Measurements from ENCODE around the gene TRIM14. TPM values are rescaled to one million over a fixed set of nuclear protein-coding genes. Genes with fewer than 3 reads are reported as not detected.

Gene TRIM14
- total RNA-seq, 1 experiment from 2014 or later, result 12.5 TPM

GRCh38 chr9:98067184-98067583 is 51.8 kb downstream of the TRIM14 start:
- H3K4me3 Mint-ChIP-seq, result no peak overlapping the region
- H3K27me3 ChIP-seq (ENCODE audit: insufficient read depth, low read length), result no peaks in the 10 kb centered on the region
- no peaks in the 10 kb centered on the region for H3K79me2 ChIP-seq (ENCODE audit: insufficient read depth, low read length)
- H3K23ac ChIP-seq (ENCODE audit: insufficient read length, low read depth, low read length), result no peak overlapping the region
- no peak for DNase-seq
- no peak overlapping the region for H2AK5ac ChIP-seq (ENCODE audit: insufficient read length, low read length)
- H2BK120ac ChIP-seq (ENCODE audit: low read depth, low read length, poor library complexity, severe bottlenecking), result no peak overlapping the region
- H3K18ac ChIP-seq (ENCODE audit: insufficient read length, low read depth, low read length), result no peak overlapping the region
- H3K14ac ChIP-seq (ENCODE audit: insufficient read depth, low read length), result no peak overlapping the region
- H3K9me3 Mint-ChIP-seq, result no peaks in the 10 kb centered on the region; a peak in 1 of 5 replicates
- no peak overlapping the region for H2BK20ac ChIP-seq (ENCODE audit: low read depth, low read length, poor library complexity, severe bottlenecking)
- H4K8ac ChIP-seq (replicated peaks; ENCODE audit: insufficient read length, low read depth, low read length), result no peak overlapping the region
- H3K27me3 Mint-ChIP-seq (ENCODE audit: low read depth), result no peaks in the 10 kb centered on the region
- no peak overlapping the region for H3K56ac ChIP-seq (ENCODE audit: insufficient read length, low read depth, low read length)
- no peak overlapping the region for H2BK12ac ChIP-seq (ENCODE audit: insufficient read length, low read depth, low read length)
- H3K27ac ChIP-seq (ENCODE audit: insufficient read length, low read depth, low read length), result no peak overlapping the region
- H2BK5ac ChIP-seq (ENCODE audit: insufficient read length, low read length), result no peak overlapping the region
- WGBS (ENCODE audit: extremely low coverage, insufficient read length, low lambda C conversion rate), result no CpG with 5 or more reads among the region's 2 CpGs
- no peaks in the 10 kb centered on the region for H3K4me1 ChIP-seq (ENCODE audit: insufficient read depth, low read length)
- H3K9ac ChIP-seq (ENCODE audit: extremely low read depth, insufficient read length, low read length), result no peak overlapping the region
- TF ChIP-seq CTCF (conservative IDR thresholded peaks at IDR 0.05), result no peak
- H4K20me1 ChIP-seq (ENCODE audit: control insufficient read depth, insufficient read depth, insufficient read length), result no peaks in the 10 kb centered on the region
- H3T11ph ChIP-seq (ENCODE audit: low read length), result no peak overlapping the region
- no peaks in the 10 kb centered on the region for H3K23me2 ChIP-seq (ENCODE audit: insufficient read length, low read depth, low read length, poor library complexity, severe bottlenecking)
- H3K36me3 Mint-ChIP-seq (ENCODE audit: insufficient read depth in 1 of 3, low read depth in 3 of 3), result peaks cover 13 to 35% (median 25%) of the 10 kb centered on the region in 3 experiments
- no peak overlapping the region for H3K4me2 ChIP-seq (ENCODE audit: insufficient read depth, insufficient read length, low read length)
- no peak overlapping the region for H3K27ac Mint-ChIP-seq
- no peaks in the 10 kb centered on the region for H3K79me1 ChIP-seq (ENCODE audit: insufficient read depth, low read depth, low read length, poor library complexity, severe bottlenecking)
- no peaks in the 10 kb centered on the region; a peak in 1 of 4 replicates for H3K4me1 Mint-ChIP-seq
- no peaks in the 10 kb centered on the region for H3K9me3 ChIP-seq (ENCODE audit: control insufficient read depth, low read depth, low read length)
- H4K5ac ChIP-seq (ENCODE audit: insufficient read length, low read depth, low read length), result no peak overlapping the region
- no peak overlapping the region for H3K4ac ChIP-seq (ENCODE audit: low read depth, low read length)
- no peak overlapping the region for H2AFZ ChIP-seq (ENCODE audit: low read length)
- H4K91ac ChIP-seq (ENCODE audit: insufficient read length, low read depth, low read length), result no peak overlapping the region
- H2BK15ac ChIP-seq (ENCODE audit: low read depth, low read length), result no peak overlapping the region
